DND-41 (cell line): ENCODE data around the gene AXIN1.

ENCODE experiments used
- EZH2 ChIP-seq: IDR thresholded peaks from 3 replicates; pipeline ENCODE4 v1.6.1; 2012; ENCODE audit warnings: borderline replicate concordance, low read depth, mild to moderate bottlenecking, moderate library complexity, low read length, inconsistent platforms; ENCODE audit not compliant: severe bottlenecking
- TF ChIP-seq, protein P1 (sequence below): IDR thresholded peaks from 2 replicates; pipeline ENCODE4 v1.5.1; 2012; ENCODE audit warnings: borderline replicate concordance, low read length, moderate library complexity, mild to moderate bottlenecking; ENCODE audit not compliant: poor library complexity, severe bottlenecking; ENCODE audit errors: extremely low read depth

DNA sequence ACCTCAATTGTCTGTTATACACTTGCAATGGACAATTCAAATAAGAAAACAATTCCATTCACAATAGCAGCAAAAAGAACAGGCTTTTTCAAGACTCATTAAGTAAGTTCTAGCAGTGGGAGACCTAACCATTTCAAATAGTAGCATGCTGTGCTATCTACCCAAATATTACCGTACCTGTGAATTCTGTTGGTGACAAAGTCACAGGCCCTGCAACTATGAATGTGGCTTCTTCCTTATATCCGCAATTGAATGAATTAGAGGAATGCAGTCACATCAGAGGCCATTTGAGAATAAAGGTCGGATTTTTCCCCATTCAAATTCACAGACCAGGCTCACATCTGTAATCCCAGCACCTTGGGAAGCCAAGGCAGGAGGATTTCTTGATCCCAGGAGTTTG, 43.7 kb upstream of the AXIN1 start:
- TF ChIP-seq, protein P1, sequence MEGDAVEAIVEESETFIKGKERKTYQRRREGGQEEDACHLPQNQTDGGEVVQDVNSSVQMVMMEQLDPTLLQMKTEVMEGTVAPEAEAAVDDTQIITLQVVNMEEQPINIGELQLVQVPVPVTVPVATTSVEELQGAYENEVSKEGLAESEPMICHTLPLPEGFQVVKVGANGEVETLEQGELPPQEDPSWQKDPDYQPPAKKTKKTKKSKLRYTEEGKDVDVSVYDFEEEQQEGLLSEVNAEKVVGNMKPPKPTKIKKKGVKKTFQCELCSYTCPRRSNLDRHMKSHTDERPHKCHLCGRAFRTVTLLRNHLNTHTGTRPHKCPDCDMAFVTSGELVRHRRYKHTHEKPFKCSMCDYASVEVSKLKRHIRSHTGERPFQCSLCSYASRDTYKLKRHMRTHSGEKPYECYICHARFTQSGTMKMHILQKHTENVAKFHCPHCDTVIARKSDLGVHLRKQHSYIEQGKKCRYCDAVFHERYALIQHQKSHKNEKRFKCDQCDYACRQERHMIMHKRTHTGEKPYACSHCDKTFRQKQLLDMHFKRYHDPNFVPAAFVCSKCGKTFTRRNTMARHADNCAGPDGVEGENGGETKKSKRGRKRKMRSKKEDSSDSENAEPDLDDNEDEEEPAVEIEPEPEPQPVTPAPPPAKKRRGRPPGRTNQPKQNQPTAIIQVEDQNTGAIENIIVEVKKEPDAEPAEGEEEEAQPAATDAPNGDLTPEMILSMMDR: no peak
- no peak for TF ChIP-seq EZH2
